GM18508 (cell line): ENCODE results near the gene PRDM2.

ENCODE experiments used
- ATAC-seq: cut with Tn5 transposase; IDR thresholded peaks from one replicate; pipeline ENCODE4 v1.9.1; 2021; ENCODE audit warnings: moderate number of reproducible peaks; ENCODE audit not compliant: insufficient read depth, unreplicated experiment

Gene PRDM2

GRCh38 chr1:13830170-13830569, 130.2 kb downstream of the PRDM2 start:
- no peak for ATAC-seq

- no peak for ATAC-seq
Measured at GRCh38 chr1:13830616-13831280, 130.8 kb downstream of the PRDM2 start.

- no peak for ATAC-seq
Measured at GRCh38 chr1:13832100-13832499, 132.1 kb downstream of the PRDM2 start.

- ATAC-seq = no peak
Measured at GRCh38 chr1:13832536-13832935, 132.5 kb downstream of the PRDM2 start.

- no peak for ATAC-seq
Measured at GRCh38 chr1:13836136-13836535, 136.1 kb downstream of the PRDM2 start.

- ATAC-seq = no peak
Measured at GRCh38 chr1:13836631-13837030, 136.6 kb downstream of the PRDM2 start.

- ATAC-seq = no peak
Measured at GRCh38 chr1:13838236-13838635, 138.2 kb downstream of the PRDM2 start.

GRCh38 chr1:13842497-13842896, 142.5 kb downstream of the PRDM2 start:
- ATAC-seq = no peak

GRCh38 chr1:13851726-13852125, 151.7 kb downstream of the PRDM2 start:
- no peak for ATAC-seq

- no peak for ATAC-seq
Measured at GRCh38 chr1:13855554-13855953, 155.6 kb downstream of the PRDM2 start.

GRCh38 chr1:13860031-13860430, 160.0 kb downstream of the PRDM2 start:
- ATAC-seq = no peak

GRCh38 chr1:13864760-13865159, 164.8 kb downstream of the PRDM2 start:
- no peak for ATAC-seq

GRCh38 chr1:13865851-13866250, 165.9 kb downstream of the PRDM2 start:
- no peak for ATAC-seq

- ATAC-seq = no peak
Measured at GRCh38 chr1:13867603-13868002, 167.6 kb downstream of the PRDM2 start.

GRCh38 chr1:13869172-13869797, 169.3 kb downstream of the PRDM2 start:
- ATAC-seq = no peak

- no peak for ATAC-seq
Measured at GRCh38 chr1:13871413-13871812, 171.4 kb downstream of the PRDM2 start.

GRCh38 chr1:13871886-13872285, 171.9 kb downstream of the PRDM2 start:
- no peak for ATAC-seq

- no peak for ATAC-seq
Measured at GRCh38 chr1:13873032-13873431, 173.0 kb downstream of the PRDM2 start.
